H1 (cell line): ENCODE data around the gene AHI1.

ENCODE experiments used
- CHD1 ChIP-seq: IDR thresholded peaks from 2 replicates; pipeline ENCODE4 v1.6.1; 2012; ENCODE audit warnings: low read depth, low read length, improper control_type of control experiment
- EZH2 ChIP-seq: fragments of 200-600 bp; sonication (generic); IDR thresholded peaks from 2 replicates; pipeline ENCODE4 v1.7.1; 2012; ENCODE audit warnings: low read depth, mild to moderate bottlenecking, moderate library complexity, low read length, inconsistent platforms; ENCODE audit not compliant: severe bottlenecking
- HDAC6 ChIP-seq: IDR thresholded peaks from one replicate; pipeline ENCODE4 v1.7.1; 2012; ENCODE audit warnings: low read depth, mild to moderate bottlenecking, inconsistent platforms, low read length, moderate library complexity
- JUN ChIP-seq: IDR thresholded peaks from 2 replicates; pipeline ENCODE4 v1.6.1; 2011; ENCODE audit warnings: low read depth, mild to moderate bottlenecking, improper control_type of control experiment, low read length
- JUND ChIP-seq: IDR thresholded peaks from 2 replicates; pipeline ENCODE4 v1.6.1; 2011; ENCODE audit warnings: mild to moderate bottlenecking, improper control_type of control experiment, low read length
- SUZ12 ChIP-seq: fragments of 200-600 bp; sonication (generic); IDR thresholded peaks from 2 replicates; pipeline ENCODE4 v1.6.1; 2012; ENCODE audit warnings: mild to moderate bottlenecking, inconsistent platforms, low read length, moderate library complexity, mixed read lengths
- TBP ChIP-seq: IDR thresholded peaks from 2 replicates; pipeline ENCODE4 v1.6.1; 2011; ENCODE audit warnings: low read depth, low read length, improper control_type of control experiment
- YY1 ChIP-seq: IDR thresholded peaks from 2 replicates; pipeline ENCODE4 v1.6.1; 2011; ENCODE audit warnings: low read depth, mild to moderate bottlenecking, low read length
- TF ChIP-seq, protein P1 (sequence below): fragments of 300-600 bp; sonication (generic); IDR thresholded peaks from 2 replicates; pipeline ENCODE4 v1.7.1; 2012; ENCODE audit warnings: low read length, moderate library complexity, mild to moderate bottlenecking, inconsistent platforms; ENCODE audit not compliant: insufficient replicate concordance
- TF ChIP-seq, protein P2 (sequence below): IDR thresholded peaks from 2 replicates; pipeline ENCODE4 v1.6.1; 2011; ENCODE audit warnings: low read length, improper control_type of control experiment
- TF ChIP-seq, protein P3 (sequence below), 3 experiments: IDR thresholded peaks; 1 replicate in 2 of 3; 2 replicates in 1 of 3; pipeline versions ENCODE4 v1.5.1 to v1.6.1; 2011; ENCODE audit warnings: low read length in 3 of 3, mild to moderate bottlenecking in 3 of 3, inconsistent platforms in 2 of 3, low read depth in 1 of 3, moderate library complexity in 1 of 3; ENCODE audit not compliant: insufficient read depth in 1 of 3; ENCODE audit errors: control extremely low read depth in 1 of 3

DNA sequence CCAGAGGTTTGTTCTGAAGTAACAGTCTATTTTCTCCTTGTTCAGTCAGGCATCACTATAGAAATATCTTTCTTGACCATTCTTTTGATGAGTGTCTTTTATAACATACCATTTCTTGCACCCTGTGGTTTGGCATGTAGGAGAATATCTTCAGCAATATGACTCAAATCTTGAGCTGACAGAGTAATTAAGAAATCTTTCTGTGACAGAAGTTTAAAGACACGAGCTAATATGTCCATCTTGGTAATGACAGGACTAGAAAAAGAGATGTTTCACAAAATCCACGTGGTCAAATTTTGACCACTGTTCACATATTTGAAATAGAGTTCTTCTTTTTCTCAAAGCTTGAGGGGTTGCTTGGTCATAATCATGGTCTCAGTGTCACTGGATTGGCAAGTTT, 166.5 kb downstream of the AHI1 start:
- no peak for TF ChIP-seq CHD1
- TF ChIP-seq, protein P1, sequence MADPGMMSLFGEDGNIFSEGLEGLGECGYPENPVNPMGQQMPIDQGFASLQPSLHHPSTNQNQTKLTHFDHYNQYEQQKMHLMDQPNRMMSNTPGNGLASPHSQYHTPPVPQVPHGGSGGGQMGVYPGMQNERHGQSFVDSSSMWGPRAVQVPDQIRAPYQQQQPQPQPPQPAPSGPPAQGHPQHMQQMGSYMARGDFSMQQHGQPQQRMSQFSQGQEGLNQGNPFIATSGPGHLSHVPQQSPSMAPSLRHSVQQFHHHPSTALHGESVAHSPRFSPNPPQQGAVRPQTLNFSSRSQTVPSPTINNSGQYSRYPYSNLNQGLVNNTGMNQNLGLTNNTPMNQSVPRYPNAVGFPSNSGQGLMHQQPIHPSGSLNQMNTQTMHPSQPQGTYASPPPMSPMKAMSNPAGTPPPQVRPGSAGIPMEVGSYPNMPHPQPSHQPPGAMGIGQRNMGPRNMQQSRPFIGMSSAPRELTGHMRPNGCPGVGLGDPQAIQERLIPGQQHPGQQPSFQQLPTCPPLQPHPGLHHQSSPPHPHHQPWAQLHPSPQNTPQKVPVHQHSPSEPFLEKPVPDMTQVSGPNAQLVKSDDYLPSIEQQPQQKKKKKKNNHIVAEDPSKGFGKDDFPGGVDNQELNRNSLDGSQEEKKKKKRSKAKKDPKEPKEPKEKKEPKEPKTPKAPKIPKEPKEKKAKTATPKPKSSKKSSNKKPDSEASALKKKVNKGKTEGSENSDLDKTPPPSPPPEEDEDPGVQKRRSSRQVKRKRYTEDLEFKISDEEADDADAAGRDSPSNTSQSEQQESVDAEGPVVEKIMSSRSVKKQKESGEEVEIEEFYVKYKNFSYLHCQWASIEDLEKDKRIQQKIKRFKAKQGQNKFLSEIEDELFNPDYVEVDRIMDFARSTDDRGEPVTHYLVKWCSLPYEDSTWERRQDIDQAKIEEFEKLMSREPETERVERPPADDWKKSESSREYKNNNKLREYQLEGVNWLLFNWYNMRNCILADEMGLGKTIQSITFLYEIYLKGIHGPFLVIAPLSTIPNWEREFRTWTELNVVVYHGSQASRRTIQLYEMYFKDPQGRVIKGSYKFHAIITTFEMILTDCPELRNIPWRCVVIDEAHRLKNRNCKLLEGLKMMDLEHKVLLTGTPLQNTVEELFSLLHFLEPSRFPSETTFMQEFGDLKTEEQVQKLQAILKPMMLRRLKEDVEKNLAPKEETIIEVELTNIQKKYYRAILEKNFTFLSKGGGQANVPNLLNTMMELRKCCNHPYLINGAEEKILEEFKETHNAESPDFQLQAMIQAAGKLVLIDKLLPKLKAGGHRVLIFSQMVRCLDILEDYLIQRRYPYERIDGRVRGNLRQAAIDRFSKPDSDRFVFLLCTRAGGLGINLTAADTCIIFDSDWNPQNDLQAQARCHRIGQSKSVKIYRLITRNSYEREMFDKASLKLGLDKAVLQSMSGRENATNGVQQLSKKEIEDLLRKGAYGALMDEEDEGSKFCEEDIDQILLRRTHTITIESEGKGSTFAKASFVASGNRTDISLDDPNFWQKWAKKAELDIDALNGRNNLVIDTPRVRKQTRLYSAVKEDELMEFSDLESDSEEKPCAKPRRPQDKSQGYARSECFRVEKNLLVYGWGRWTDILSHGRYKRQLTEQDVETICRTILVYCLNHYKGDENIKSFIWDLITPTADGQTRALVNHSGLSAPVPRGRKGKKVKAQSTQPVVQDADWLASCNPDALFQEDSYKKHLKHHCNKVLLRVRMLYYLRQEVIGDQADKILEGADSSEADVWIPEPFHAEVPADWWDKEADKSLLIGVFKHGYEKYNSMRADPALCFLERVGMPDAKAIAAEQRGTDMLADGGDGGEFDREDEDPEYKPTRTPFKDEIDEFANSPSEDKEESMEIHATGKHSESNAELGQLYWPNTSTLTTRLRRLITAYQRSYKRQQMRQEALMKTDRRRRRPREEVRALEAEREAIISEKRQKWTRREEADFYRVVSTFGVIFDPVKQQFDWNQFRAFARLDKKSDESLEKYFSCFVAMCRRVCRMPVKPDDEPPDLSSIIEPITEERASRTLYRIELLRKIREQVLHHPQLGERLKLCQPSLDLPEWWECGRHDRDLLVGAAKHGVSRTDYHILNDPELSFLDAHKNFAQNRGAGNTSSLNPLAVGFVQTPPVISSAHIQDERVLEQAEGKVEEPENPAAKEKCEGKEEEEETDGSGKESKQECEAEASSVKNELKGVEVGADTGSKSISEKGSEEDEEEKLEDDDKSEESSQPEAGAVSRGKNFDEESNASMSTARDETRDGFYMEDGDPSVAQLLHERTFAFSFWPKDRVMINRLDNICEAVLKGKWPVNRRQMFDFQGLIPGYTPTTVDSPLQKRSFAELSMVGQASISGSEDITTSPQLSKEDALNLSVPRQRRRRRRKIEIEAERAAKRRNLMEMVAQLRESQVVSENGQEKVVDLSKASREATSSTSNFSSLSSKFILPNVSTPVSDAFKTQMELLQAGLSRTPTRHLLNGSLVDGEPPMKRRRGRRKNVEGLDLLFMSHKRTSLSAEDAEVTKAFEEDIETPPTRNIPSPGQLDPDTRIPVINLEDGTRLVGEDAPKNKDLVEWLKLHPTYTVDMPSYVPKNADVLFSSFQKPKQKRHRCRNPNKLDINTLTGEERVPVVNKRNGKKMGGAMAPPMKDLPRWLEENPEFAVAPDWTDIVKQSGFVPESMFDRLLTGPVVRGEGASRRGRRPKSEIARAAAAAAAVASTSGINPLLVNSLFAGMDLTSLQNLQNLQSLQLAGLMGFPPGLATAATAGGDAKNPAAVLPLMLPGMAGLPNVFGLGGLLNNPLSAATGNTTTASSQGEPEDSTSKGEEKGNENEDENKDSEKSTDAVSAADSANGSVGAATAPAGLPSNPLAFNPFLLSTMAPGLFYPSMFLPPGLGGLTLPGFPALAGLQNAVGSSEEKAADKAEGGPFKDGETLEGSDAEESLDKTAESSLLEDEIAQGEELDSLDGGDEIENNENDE = no peak
- TF ChIP-seq YY1 = no peak
- no peak for TF ChIP-seq JUND
- TF ChIP-seq HDAC6 = no peak
- no peak for TF ChIP-seq SUZ12
- TF ChIP-seq TBP = no peak
- TF ChIP-seq JUN = no peak
- TF ChIP-seq EZH2 = no peak
- TF ChIP-seq, protein P2, sequence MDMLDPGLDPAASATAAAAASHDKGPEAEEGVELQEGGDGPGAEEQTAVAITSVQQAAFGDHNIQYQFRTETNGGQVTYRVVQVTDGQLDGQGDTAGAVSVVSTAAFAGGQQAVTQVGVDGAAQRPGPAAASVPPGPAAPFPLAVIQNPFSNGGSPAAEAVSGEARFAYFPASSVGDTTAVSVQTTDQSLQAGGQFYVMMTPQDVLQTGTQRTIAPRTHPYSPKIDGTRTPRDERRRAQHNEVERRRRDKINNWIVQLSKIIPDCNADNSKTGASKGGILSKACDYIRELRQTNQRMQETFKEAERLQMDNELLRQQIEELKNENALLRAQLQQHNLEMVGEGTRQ = no peak
- TF ChIP-seq, protein P3, sequence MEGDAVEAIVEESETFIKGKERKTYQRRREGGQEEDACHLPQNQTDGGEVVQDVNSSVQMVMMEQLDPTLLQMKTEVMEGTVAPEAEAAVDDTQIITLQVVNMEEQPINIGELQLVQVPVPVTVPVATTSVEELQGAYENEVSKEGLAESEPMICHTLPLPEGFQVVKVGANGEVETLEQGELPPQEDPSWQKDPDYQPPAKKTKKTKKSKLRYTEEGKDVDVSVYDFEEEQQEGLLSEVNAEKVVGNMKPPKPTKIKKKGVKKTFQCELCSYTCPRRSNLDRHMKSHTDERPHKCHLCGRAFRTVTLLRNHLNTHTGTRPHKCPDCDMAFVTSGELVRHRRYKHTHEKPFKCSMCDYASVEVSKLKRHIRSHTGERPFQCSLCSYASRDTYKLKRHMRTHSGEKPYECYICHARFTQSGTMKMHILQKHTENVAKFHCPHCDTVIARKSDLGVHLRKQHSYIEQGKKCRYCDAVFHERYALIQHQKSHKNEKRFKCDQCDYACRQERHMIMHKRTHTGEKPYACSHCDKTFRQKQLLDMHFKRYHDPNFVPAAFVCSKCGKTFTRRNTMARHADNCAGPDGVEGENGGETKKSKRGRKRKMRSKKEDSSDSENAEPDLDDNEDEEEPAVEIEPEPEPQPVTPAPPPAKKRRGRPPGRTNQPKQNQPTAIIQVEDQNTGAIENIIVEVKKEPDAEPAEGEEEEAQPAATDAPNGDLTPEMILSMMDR (IDR thresholded peaks at IDR 0.05; ENCODE audit: control extremely low read depth in 1 of 3, insufficient read depth in 1 of 3, low read depth in 1 of 3, low read length in 3 of 3) = no peak
